Measurements from ENCODE around the gene FLCN.

DNA sequence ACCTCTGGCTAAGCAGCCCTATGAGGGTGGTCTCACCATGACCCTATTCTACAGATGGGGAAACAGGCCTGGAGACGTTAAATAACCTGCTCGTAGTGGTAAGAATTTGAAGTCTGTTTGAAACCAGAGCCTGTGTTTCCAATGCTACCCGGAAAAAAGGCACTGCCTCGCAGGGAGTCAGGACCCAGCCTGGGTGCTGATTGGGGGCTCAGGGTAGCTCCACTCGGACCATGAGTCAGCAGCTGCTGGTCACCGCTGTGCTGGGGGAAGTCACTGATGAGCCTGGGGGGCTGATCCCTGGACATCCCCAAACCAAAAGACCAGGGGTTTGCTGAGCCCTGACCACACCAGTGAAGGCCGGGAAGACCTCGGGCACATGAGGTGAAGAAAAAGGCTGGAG lies 21.4 kb downstream of the FLCN start:
- TF ChIP-seq, protein P1, sequence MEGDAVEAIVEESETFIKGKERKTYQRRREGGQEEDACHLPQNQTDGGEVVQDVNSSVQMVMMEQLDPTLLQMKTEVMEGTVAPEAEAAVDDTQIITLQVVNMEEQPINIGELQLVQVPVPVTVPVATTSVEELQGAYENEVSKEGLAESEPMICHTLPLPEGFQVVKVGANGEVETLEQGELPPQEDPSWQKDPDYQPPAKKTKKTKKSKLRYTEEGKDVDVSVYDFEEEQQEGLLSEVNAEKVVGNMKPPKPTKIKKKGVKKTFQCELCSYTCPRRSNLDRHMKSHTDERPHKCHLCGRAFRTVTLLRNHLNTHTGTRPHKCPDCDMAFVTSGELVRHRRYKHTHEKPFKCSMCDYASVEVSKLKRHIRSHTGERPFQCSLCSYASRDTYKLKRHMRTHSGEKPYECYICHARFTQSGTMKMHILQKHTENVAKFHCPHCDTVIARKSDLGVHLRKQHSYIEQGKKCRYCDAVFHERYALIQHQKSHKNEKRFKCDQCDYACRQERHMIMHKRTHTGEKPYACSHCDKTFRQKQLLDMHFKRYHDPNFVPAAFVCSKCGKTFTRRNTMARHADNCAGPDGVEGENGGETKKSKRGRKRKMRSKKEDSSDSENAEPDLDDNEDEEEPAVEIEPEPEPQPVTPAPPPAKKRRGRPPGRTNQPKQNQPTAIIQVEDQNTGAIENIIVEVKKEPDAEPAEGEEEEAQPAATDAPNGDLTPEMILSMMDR (IDR thresholded peaks at IDR 0.05; ENCODE audit: insufficient read depth, low read length, poor library complexity, severe bottlenecking), result no peak
- no peak for TF ChIP-seq EZH2phosphoT487 (conservative IDR thresholded peaks at IDR 0.05; ENCODE audit: low read length)
